ENCODE results near the gene OSBPL10. TPM values are rescaled to one million over a fixed set of nuclear protein-coding genes. Genes with fewer than 3 reads are reported as not detected.
A peak's percentile ranks its signal among the peaks of the same experiment; 100 is the strongest.

The OSBPL10 gene
- total and polyA plus RNA-seq, 2 of the 4 experiments (the other 2 are of a cell fraction): 9.5 to 10.1 TPM

DNA sequence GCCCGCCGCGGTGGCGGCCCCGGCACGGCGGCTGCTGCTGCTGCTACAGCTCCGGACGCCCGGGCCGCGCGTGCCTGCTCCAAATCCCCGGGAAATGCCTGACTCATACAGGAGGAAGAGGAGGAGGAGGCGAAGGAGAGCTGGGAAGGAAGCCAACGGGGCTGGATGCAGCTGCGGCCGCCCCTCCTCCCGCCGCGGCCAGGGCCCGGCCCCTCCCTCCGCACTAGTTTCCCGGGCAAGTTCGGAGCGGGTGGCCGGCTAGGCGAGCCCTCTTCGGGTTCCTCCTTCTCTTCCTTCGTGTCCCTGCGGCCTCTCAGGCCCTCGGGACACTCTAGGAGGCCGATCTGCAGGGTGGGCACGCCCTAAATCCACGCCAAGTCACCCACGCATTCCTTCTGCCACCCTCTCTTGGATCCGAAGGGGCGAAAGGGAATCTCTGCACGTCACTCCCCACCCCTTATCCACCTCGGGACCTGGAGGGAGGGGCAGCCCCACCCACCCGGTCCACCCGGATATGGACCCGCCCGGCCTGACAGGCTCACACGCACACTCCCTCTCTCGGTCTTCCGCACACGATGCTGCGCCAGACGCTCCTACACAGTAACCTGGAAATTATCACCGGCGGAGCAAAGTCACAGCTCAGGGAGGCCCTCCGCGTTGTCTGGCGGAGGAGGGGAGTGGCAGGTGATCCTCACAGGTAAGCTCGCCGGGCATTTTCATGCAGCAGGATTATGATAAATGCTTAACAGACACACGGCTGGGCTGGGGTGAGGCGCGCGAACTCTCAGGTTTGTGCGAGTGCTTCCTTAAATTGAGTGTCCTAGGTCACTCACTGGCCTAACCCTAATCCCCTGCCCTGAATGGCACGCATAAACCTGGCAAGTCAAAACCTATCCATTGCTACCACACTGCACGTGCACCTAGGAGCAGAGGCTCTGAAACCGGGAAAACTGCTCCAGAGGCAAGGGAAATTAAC is at the start of gene OSBPL10, which contains the start of gene ZNF860 (continued):
- TF ChIP-seq, protein P1, sequence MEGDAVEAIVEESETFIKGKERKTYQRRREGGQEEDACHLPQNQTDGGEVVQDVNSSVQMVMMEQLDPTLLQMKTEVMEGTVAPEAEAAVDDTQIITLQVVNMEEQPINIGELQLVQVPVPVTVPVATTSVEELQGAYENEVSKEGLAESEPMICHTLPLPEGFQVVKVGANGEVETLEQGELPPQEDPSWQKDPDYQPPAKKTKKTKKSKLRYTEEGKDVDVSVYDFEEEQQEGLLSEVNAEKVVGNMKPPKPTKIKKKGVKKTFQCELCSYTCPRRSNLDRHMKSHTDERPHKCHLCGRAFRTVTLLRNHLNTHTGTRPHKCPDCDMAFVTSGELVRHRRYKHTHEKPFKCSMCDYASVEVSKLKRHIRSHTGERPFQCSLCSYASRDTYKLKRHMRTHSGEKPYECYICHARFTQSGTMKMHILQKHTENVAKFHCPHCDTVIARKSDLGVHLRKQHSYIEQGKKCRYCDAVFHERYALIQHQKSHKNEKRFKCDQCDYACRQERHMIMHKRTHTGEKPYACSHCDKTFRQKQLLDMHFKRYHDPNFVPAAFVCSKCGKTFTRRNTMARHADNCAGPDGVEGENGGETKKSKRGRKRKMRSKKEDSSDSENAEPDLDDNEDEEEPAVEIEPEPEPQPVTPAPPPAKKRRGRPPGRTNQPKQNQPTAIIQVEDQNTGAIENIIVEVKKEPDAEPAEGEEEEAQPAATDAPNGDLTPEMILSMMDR (conservative IDR thresholded peaks at IDR 0.05; ENCODE audit: low read depth, low read length): no peak
- TF ChIP-seq POLR2A (IDR thresholded peaks at IDR 0.05; ENCODE audit: low read depth, low read length) (peak; percentile 59), MAFK (IDR thresholded peaks at IDR 0.05; ENCODE audit: low read depth, low read length) (no peak)
- TF ChIP-seq, protein P2, sequence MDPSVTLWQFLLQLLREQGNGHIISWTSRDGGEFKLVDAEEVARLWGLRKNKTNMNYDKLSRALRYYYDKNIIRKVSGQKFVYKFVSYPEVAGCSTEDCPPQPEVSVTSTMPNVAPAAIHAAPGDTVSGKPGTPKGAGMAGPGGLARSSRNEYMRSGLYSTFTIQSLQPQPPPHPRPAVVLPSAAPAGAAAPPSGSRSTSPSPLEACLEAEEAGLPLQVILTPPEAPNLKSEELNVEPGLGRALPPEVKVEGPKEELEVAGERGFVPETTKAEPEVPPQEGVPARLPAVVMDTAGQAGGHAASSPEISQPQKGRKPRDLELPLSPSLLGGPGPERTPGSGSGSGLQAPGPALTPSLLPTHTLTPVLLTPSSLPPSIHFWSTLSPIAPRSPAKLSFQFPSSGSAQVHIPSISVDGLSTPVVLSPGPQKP (IDR thresholded peaks at IDR 0.05; ENCODE audit: borderline replicate concordance, low read depth, low read length): no peak
